GM12872 (cell line): ENCODE measurements around the gene TRIM22.

Experiments
- TF ChIP-seq, protein P1 (sequence below): IDR thresholded peaks from 3 replicates; pipeline ENCODE4 v1.5.1; 2011; ENCODE audit warnings: low read depth, mild to moderate bottlenecking, low read length, moderate library complexity; ENCODE audit not compliant: insufficient read depth

Gene TRIM22

DNA sequence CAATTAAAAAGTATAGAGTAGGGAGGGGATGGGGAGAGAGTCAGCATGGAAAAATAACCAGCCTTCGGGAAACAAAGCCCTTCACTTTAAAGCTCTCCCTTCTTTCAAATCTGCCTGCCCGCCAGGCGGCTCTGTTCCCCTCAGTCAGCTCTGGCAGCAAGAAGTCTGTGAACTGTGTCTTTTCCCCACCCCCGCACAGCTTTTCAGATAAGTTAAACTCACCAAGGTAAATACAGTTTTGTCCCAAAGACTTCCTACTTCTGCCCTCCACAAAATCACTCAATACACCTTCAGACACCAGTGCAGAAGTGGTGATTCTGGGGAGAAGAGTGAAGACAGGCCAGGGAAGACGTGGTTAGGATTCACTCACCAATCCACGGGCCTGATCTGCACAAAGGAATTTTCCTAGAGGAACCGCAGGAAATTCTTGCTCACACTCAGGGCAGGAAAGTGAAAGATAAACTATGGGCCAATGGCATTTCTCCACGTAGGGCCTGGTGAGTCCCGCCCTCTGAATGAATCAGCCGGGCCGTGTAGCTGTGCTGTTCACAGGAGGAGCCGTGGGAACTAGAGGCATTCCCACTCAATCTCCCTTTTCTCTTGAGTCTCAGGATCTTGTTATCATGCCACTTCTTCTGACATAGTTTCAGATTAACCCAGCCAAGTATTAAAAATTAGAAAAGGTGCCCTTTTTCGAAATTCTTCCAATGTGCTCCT is 4.8 kb upstream of the TRIM22 start, which contains the start of gene TRIM5:
Gene TRIM5 (minus strand): TSS at position 429 of the 717 bp plus-strand sequence. CDS start 4,897 bp downstream, outside the sequence.
- TF ChIP-seq, protein P1, sequence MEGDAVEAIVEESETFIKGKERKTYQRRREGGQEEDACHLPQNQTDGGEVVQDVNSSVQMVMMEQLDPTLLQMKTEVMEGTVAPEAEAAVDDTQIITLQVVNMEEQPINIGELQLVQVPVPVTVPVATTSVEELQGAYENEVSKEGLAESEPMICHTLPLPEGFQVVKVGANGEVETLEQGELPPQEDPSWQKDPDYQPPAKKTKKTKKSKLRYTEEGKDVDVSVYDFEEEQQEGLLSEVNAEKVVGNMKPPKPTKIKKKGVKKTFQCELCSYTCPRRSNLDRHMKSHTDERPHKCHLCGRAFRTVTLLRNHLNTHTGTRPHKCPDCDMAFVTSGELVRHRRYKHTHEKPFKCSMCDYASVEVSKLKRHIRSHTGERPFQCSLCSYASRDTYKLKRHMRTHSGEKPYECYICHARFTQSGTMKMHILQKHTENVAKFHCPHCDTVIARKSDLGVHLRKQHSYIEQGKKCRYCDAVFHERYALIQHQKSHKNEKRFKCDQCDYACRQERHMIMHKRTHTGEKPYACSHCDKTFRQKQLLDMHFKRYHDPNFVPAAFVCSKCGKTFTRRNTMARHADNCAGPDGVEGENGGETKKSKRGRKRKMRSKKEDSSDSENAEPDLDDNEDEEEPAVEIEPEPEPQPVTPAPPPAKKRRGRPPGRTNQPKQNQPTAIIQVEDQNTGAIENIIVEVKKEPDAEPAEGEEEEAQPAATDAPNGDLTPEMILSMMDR: peak; percentile 79

DNA sequence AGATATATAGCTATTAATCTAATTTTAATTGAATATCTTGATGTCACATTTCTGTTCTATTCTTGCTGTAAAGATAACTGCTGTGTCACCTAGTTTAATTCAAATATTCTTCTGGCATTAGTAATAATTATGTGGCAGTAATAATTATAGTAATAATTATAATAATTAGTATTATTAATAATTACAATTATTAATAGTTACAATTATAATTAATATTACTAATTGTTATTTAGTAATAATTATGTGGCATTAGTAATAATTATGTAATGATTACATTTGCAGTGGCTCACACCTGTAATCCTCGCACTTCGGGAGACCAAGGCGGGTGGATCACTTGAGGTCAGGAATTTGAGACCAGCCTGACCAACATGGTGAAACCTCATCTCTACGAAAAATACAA is 3.2 kb upstream of the TRIM22 start:
- TF ChIP-seq, protein P1: no peak

DNA sequence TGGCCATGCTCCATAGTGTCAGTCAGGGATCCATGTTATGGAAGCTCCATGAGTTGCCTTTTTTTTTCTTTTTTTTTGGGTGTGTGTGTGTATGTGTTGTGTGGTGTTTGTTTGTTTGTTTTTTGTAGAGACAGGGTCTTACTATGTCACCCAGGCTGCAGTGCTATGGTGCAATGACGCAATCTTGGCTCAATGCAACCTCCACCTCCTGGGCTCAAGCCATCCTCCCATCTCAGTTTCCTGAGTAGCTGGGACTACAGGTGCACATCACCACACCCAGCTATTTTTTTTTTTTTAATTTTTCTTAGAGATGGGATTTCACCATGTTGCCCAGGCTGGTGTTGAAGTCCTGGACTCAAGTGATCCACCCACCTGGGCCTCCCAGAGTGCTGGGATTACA is 1.1 kb upstream of the TRIM22 start:
- TF ChIP-seq, protein P1: no peak

GRCh38 chr11:5690216-5690615 is 626 bp downstream of the TRIM22 start:
- TF ChIP-seq, protein P1: no peak

GRCh38 chr11:5690736-5691135 is 1.1 kb downstream of the TRIM22 start:
- TF ChIP-seq, protein P1: no peak

DNA sequence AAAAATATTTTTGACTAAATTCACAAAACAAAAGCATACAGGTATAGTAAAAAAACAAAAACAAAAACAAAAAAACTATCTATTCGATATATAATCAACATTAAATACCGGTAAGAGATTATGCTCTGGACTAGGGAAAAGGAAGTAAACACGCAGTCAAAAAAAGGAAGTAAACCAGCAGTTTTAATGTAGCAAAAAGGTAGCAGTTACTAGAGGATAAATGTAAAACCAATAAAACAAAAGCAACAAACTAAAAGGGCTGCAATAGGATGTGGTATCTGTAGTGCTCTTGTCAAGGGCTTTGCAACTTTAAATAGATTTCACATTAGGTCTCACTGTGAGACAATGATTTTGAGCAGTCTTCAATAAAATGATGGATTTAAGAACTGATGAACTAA is 2.4 kb downstream of the TRIM22 start:
- TF ChIP-seq, protein P1: no peak

DNA sequence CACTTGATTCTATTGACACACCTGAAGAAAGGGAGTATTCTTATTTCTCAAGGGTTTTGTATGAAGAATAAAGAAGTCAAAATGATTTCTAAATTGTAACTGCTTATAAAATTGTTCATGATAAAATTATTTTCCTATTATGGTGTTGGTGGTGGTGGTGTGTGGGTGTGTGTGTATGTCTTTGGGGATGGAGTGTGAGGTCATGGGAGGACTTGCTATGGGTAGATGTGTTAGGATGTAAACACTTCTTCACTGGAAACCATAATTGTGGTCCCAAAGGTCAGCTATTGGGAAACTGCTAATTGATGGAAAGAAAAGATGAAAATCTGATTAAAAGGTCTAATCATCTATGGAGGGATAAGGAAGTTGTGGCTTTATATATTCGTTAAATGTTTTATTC is 5.1 kb downstream of the TRIM22 start:
- TF ChIP-seq, protein P1: no peak
